UCSD-AML1 (cell line): Measurements from ENCODE around the gene TRPM6.
A peak's percentile ranks its signal among the peaks of the same experiment; 100 is the strongest.
"Not testable (repeated sequence)": the region's sequence is repeated elsewhere in the genome, so short reads cannot be mapped to it uniquely, and the experiment has no call there.

Experiments used
- DNase-seq: peaks from one replicate; lab custom pipeline; 2025; ENCODE audit not compliant: unreplicated experiment; lab: John Stamatoyannopoulos, UW

Gene TRPM6, protein sequence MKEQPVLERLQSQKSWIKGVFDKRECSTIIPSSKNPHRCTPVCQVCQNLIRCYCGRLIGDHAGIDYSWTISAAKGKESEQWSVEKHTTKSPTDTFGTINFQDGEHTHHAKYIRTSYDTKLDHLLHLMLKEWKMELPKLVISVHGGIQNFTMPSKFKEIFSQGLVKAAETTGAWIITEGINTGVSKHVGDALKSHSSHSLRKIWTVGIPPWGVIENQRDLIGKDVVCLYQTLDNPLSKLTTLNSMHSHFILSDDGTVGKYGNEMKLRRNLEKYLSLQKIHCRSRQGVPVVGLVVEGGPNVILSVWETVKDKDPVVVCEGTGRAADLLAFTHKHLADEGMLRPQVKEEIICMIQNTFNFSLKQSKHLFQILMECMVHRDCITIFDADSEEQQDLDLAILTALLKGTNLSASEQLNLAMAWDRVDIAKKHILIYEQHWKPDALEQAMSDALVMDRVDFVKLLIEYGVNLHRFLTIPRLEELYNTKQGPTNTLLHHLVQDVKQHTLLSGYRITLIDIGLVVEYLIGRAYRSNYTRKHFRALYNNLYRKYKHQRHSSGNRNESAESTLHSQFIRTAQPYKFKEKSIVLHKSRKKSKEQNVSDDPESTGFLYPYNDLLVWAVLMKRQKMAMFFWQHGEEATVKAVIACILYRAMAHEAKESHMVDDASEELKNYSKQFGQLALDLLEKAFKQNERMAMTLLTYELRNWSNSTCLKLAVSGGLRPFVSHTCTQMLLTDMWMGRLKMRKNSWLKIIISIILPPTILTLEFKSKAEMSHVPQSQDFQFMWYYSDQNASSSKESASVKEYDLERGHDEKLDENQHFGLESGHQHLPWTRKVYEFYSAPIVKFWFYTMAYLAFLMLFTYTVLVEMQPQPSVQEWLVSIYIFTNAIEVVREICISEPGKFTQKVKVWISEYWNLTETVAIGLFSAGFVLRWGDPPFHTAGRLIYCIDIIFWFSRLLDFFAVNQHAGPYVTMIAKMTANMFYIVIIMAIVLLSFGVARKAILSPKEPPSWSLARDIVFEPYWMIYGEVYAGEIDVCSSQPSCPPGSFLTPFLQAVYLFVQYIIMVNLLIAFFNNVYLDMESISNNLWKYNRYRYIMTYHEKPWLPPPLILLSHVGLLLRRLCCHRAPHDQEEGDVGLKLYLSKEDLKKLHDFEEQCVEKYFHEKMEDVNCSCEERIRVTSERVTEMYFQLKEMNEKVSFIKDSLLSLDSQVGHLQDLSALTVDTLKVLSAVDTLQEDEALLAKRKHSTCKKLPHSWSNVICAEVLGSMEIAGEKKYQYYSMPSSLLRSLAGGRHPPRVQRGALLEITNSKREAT (N-terminal part only)

DNA sequence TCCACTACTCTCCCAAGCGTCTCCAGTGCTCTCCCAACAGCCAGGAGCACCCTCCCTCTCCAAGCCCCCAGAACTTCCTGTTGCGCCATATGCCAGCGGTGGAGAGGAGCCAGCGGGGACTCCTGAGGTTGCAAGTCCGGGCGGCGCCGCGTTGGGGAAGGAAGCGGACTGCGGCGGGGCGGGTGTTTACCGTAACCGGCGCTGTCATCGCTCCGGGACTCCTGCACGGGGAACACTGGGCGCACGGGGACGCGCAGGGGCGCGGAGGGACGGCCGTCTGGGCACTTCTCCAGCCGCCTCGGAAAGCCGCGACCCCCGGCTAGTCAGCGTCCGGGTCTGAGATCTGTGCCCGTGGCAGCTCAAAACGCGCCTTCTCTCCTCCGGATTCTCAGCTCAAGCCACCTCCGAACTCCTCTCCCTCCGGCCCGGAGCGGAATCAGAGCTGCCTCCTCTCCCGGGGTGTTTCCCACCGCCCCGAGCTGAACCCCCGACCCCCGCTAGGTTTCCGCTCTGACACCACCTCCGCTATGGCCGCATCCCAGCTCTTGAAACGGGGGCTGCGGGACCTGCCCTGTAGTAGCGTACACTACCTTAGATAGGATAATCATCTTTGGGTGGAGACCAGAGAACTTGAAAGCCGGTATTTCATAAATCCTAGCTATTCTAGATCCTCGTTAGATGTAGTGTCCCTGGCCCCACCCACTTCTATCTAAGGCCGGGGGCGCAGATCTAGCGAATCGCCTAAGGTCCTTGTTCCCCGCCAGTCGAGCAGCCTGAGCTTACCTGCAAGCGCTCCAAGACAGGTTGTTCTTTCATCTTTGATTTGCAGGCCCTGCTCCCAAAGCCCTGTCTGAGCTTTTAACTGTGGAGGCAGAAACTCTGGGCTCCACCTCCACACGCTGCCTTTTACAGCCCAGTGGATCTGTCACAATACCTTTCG lies at the start of gene TRPM6:
TRPM6 (minus strand) TSS at position 881 of the 940 bp plus-strand sequence; CDS start at position 816, 65 bp downstream.
- DNase-seq, result peak; percentile 81

- no peak for DNase-seq
These were observed 47.3 kb upstream of the TRPM6 start for GRCh38 chr9:74935008-74935407.

DNA sequence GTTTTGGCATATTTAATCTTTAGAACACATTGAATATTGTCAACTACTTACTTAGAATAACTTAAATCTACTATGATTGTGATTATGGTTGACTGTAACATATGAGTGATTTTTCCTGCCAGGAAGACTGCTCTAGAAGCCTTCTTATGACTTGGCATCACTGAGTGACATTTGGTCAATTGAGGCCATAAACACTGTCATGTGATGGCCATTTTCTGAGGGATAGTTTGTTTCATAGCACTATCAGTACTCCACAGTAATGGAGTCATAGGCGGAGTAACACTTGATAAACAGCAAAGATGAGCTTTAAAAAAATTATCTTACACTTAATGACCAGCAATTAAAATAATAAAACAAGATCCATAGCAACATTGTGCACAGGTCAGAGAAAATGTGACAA lies 34.0 kb upstream of the TRPM6 start:
- no peak for DNase-seq

DNA sequence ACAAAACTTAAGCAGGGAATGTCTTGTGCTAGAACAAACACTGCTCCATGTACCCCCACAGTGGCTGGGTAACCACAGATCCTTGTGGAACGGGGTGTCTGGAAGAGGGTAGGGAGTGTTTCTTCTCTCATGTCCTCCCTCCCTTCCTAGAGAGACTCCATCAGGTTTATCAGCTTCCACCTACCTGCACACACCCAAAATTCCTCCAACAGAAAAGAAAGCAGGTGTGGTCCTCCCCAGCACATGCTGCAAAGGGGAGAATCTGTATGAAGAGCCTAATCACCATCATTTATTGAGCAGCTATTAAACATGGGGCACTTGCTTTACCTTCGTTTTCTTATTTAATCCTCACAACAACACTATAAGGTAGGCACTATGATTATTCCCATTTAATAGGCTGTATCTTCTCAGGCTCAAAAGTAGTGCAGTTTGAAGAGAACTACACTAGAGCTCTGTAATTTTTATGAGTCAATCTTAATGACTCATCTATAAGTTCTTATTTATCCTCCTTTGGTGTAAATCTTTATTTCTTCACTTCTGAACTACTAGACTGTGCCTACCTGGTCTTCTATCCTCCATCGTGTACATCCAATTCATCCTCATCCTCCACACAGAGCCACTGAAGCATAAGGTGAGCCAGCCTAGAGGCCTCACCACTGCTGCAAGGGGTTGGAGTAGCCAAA lies 33.4 kb upstream of the TRPM6 start:
- DNase-seq, result no peak

DNA sequence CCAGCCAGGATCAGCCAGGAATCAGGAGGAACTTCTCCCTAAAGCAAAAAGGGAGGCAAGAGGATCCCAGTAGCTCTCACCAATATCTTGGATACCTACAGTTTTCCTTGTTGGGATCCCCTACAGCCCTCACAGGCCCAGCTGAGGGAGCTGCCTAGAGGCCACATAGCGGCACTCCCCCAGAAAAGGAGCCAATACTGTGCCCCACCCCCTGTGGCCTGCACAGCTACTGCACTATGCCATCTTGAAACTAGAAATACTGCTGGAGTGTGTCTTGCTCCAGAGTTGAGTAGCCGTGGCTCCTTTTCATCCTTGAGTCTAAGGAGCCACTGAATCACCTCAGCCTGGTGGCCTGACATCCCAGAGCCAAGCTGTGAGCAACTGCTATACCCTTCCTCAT lies 22.3 kb upstream of the TRPM6 start:
- no peak for DNase-seq

DNA sequence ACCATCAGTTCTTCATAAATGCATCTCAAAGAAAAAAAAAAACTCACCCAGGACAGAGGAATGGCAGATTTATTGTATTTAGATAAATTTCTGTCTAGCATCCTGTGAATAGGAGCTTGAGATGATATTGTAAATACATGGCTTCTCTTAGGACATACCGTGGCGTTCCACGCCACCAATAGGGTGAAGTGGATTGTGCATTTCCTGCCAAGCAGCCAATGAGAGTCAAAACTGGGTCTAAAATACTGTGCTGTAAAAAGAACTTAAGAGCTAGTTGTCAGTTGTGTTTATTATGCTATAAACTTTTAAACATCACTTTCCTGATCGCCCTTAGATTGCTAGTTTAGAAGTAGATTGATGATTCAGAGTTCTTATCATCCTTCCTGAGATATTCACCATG lies 20.9 kb upstream of the TRPM6 start:
- no peak for DNase-seq

DNA sequence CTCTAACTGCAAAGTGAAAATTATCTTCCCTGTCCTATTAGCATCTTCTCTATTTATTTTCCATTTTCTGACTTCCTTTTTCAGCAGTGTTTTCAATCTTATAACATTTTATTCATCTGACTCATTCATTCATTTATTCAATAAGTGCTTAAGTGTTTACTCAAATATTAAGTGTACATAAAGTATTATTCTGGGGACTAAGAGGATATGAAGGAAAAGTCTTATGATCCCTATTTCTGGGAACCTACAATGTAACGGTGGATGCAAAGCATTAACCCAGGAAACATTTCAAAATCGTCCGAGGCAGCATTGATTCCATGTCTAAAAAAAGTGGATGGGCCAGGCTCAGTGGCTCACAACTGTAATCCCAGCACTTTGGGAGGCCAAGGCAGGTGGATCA lies 19.4 kb upstream of the TRPM6 start:
- no peak for DNase-seq

DNA sequence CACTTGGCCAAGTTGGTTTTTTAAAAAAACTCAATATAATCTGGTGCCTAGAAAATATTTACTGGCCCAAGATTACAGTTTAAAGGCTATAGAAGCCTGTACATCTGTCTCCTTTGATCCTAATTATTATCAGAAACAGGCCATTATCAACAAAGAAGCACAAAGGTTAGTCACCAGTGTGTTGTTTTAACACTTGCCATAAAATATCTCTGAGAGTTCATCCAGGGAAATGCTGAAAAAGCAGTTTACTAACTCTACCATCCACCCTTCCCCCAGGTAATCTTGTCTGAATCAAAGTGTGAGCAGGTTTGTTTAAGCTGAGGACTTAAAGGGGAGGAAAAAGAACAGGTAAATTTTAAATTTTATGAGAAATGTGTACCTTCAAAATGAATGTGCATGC lies 13.3 kb upstream of the TRPM6 start:
- DNase-seq, result no peak

GRCh38 chr9:74888449-74888848 lies 728 bp upstream of the TRPM6 start:
- DNase-seq, result not testable (repeated sequence)

DNA sequence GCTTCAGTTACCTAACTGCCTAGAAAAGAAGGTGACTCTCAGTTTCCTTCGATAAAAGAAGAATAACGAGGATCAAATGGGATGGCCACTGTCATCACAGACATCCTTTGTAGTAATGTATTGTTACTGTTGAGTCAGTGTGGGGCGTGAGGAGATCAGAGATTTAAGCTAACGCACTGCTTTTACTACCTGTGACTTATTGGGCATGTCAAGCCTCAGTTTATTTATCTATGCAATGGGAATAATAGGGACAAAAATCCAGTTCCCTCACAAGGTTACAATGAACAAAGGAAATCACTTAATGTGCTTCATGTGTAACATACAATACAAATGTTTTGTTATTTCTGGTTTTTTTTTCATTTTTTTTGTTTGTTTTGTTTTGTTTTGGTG lies 255 bp upstream of the TRPM6 start:
- DNase-seq, result no peak

DNA sequence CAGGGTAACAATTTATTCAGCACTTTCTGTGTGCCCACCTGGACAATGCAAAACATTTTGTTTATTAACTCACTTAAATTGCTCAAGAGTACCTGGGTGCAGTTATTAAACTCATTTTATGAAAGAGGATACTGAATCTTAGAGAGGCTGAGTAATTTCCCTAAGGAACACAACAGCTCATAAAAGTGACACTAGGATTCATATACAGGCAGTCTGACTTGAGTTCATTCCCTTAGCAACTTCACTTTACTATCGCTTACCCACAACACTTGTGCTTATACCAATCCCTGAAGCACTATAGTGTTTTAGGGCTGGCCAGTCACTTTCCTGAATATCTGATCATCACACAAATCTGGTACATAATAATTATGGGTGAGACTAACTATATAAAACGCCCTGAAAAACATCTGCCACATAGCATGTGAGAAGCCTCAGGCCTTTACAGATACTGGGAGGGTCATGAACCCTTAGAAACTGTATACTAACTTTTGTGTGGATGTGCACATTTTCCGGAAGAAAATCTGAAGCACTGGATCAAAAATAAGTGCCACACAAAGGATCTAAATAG lies 11.3 kb downstream of the TRPM6 start:
- DNase-seq, result no peak

- no peak for DNase-seq
These were observed 12.1 kb downstream of the TRPM6 start for GRCh38 chr9:74875656-74876055.

DNA sequence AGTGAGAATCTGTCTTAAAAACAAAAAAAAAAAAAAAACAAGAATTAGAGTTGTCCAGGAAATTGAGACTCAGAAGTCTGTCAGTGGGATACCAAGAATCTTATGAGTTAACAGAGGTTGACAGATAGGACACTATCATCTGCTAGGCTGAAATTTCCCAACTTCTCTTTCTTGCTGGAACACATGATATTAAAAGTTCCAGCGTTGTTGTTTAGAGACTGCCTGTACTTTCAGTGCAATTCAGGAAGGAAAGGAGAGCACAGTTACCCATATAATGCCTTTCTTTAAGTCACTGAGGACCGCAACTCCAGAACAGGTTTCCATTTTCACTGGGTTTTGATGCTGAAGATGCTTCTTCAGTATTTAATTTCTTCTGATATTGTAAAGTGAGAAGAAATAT lies 13.5 kb downstream of the TRPM6 start:
- no peak for DNase-seq

- no peak for DNase-seq
These were observed 15.0 kb downstream of the TRPM6 start for GRCh38 chr9:74872619-74873233.

DNA sequence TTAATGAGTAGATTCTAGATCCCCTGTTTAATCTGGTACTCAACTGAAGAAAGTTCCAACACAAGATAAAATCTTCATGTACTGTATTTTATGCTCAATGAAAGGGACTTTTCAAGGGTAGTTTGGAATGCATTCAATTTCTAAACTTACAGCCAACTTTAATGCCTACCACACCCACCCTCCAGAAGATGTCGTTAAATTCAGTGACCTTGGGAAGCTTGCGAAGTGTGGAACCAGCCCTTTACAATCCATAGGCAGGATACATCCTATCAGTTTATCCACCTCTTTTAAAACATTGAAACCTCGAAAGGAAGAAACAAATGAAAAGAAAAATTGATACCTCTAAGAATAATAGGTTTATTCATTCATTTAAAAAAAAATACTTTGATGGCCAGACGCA lies 20.2 kb downstream of the TRPM6 start:
- DNase-seq, result no peak

GRCh38 chr9:74865177-74865576 lies 22.5 kb downstream of the TRPM6 start:
- DNase-seq, result no peak

DNA sequence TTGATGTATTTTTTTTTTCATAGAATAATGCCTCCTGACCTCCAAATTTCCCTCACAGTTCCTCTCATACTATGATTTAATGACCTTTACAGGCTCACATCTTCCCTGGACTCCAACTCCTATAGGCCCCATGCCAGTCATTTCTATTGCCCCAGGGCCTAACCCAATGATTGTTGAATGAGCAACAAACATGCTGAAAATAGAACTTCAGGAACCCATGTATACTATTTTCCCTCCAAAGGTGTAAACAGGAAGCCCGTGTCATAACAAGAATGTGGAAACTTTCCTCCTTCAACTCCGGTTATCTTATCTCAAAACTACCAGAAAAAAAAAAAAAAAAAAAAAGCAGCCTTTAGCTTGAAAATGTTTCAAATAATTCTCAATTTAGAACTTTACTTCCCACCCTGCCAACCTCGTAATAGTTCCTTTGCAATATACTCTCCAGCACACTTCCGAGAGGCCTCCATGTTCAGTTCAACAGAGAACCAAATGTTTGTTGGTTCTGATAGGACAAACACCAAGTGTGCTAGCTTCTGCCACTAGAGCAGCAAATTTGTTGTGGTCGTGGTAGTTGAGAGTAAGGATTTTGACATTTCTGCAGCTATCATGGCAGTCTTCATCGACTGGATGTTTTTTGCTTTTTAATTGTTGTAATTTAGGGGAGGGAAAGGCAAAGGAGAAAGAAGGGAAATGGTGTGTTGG lies 25.8 kb downstream of the TRPM6 start:
- DNase-seq, result no peak

- DNase-seq, result no peak
These were observed 26.6 kb downstream of the TRPM6 start for GRCh38 chr9:74861071-74861470.
